Osteoblast (primary cell): ENCODE results near the gene MLANA. TPM values are rescaled to one million over a fixed set of nuclear protein-coding genes. Genes with fewer than 3 reads are reported as not detected.
A peak's percentile ranks its signal among the peaks of the same experiment; 100 is the strongest.

ENCODE experiments used
- DNase-seq: peaks from one replicate; pipeline ENCODE4 v3.0.0; 2011; ENCODE audit warnings: low spot score, mixed read lengths; ENCODE audit not compliant: insufficient read length; ENCODE audit errors: missing footprints
- H2AFZ ChIP-seq: 2 replicates; pipeline ENCODE4 v1.6.0; 2011; ENCODE audit warnings: mild to moderate bottlenecking, low read length
- H3K27ac ChIP-seq: 2 replicates; pipeline ENCODE4 v1.5.1; 2011; ENCODE audit warnings: mild to moderate bottlenecking, low read depth, low read length, moderate library complexity
- H3K27me3 ChIP-seq: 2 replicates; pipeline ENCODE4 v1.6.0; 2012; ENCODE audit warnings: mild to moderate bottlenecking, control low read depth, inconsistent platforms, low read length, moderate library complexity; ENCODE audit not compliant: insufficient read depth
- H3K36me3 ChIP-seq: 2 replicates; pipeline ENCODE4 v1.5.1; 2011; ENCODE audit warnings: mild to moderate bottlenecking, low read length, control low read depth, moderate library complexity; ENCODE audit not compliant: insufficient read depth
- H3K4me1 ChIP-seq: 2 replicates; pipeline ENCODE4 v1.5.1; 2011; ENCODE audit warnings: mild to moderate bottlenecking, low read length, control low read depth, moderate library complexity; ENCODE audit not compliant: insufficient read depth
- H3K4me2 ChIP-seq: 2 replicates; pipeline ENCODE4 v1.6.0; 2011; ENCODE audit warnings: mild to moderate bottlenecking, low read length; ENCODE audit not compliant: insufficient read depth
- H3K4me3 ChIP-seq: fragments of 200-600 bp; sonication (generic); 3 replicates; pipeline ENCODE4 v1.5.1; 2012; ENCODE audit warnings: mild to moderate bottlenecking, low read length, inconsistent platforms; ENCODE audit not compliant: insufficient read depth
- H3K79me2 ChIP-seq: 2 replicates; pipeline ENCODE4 v1.6.0; 2012; ENCODE audit warnings: mild to moderate bottlenecking, low read length, control low read depth, inconsistent platforms; ENCODE audit not compliant: insufficient read depth
- H3K9me3 ChIP-seq: 2 replicates; pipeline ENCODE4 v1.5.1; 2011; ENCODE audit warnings: low read depth, low read length, control low read depth
- H4K20me1 ChIP-seq: 2 replicates; pipeline ENCODE4 v1.6.0; 2012; ENCODE audit warnings: mild to moderate bottlenecking, low read length, control low read depth; ENCODE audit not compliant: insufficient read depth
- total RNA-seq: library from RNA; depleted of rRNA; stranded (reverse); fragments of >200 nt; gene quantifications from 2 replicates; pipeline ENCODE4 v1.2.3, GENCODE V29; 2012
- TF ChIP-seq, protein P1 (sequence below): IDR thresholded peaks from 2 replicates; pipeline ENCODE4 v1.5.1; 2011; ENCODE audit warnings: mild to moderate bottlenecking, low read depth, low read length, moderate library complexity; ENCODE audit errors: extremely low read depth

Gene MLANA
- total RNA-seq, 1 donor = not detected

GRCh38 chr9:5871785-5872184 lies 18.9 kb upstream of the MLANA start:
- H2AFZ ChIP-seq = no peak overlapping the region

DNA sequence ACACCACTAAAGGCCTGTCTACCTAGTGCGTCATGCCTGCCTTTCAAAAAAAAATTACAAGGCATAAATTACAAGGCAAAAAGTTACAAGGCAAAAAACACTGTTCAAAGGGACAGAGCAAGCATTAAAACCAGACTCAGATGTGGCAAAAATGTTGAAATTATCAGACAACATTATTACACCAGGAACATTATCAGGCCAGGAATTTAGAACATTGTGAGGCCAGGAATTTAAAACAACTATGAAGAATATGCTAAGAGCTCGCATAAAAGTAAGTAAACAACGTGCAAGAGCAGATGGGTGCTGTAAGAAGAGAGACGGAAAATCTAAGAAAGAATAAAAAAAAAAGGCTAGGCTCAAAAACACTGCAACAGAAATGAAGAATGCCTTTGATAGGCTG lies 18.2 kb upstream of the MLANA start:
- H3K4me2 ChIP-seq = no peak overlapping the region
- H3K4me1 ChIP-seq = no peaks in the 10 kb centered on the region
- TF ChIP-seq, protein P1, sequence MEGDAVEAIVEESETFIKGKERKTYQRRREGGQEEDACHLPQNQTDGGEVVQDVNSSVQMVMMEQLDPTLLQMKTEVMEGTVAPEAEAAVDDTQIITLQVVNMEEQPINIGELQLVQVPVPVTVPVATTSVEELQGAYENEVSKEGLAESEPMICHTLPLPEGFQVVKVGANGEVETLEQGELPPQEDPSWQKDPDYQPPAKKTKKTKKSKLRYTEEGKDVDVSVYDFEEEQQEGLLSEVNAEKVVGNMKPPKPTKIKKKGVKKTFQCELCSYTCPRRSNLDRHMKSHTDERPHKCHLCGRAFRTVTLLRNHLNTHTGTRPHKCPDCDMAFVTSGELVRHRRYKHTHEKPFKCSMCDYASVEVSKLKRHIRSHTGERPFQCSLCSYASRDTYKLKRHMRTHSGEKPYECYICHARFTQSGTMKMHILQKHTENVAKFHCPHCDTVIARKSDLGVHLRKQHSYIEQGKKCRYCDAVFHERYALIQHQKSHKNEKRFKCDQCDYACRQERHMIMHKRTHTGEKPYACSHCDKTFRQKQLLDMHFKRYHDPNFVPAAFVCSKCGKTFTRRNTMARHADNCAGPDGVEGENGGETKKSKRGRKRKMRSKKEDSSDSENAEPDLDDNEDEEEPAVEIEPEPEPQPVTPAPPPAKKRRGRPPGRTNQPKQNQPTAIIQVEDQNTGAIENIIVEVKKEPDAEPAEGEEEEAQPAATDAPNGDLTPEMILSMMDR = no peak
- H3K4me3 ChIP-seq = no peak overlapping the region
- H3K79me2 ChIP-seq = no peaks in the 10 kb centered on the region
- H3K27ac ChIP-seq = no peak overlapping the region
- no peaks in the 10 kb centered on the region for H3K27me3 ChIP-seq
- DNase-seq = peak; percentile 11
- no peaks in the 10 kb centered on the region for H3K9me3 ChIP-seq
- no peak overlapping the region for H2AFZ ChIP-seq
- H4K20me1 ChIP-seq = no peaks in the 10 kb centered on the region
- H3K36me3 ChIP-seq = no peaks in the 10 kb centered on the region

More at GRCh38 chr9:5871785-5872184, 18.9 kb upstream of the MLANA start:
- H3K79me2 ChIP-seq = no peaks in the 10 kb centered on the region
- H3K9me3 ChIP-seq = no peaks in the 10 kb centered on the region
- no peaks in the 10 kb centered on the region for H3K4me1 ChIP-seq
- no peak overlapping the region for H3K4me2 ChIP-seq
- H3K4me3 ChIP-seq = no peak overlapping the region
- H4K20me1 ChIP-seq = no peaks in the 10 kb centered on the region
- H3K36me3 ChIP-seq = no peaks in the 10 kb centered on the region
- H3K27me3 ChIP-seq = no peaks in the 10 kb centered on the region
- no peak overlapping the region for H3K27ac ChIP-seq
- peak; percentile 13 for DNase-seq
- TF ChIP-seq, protein P1 = no peak

- no peaks in the 10 kb centered on the region for H4K20me1 ChIP-seq
- TF ChIP-seq, protein P1 = no peak
- H2AFZ ChIP-seq = no peak overlapping the region
- no peak overlapping the region for H3K4me2 ChIP-seq
- no peak overlapping the region for H3K27ac ChIP-seq
- no peaks in the 10 kb centered on the region for H3K27me3 ChIP-seq
- no peaks in the 10 kb centered on the region for H3K4me1 ChIP-seq
- no peak overlapping the region for H3K4me3 ChIP-seq
- DNase-seq = no peak
- no peaks in the 10 kb centered on the region for H3K9me3 ChIP-seq
- H3K79me2 ChIP-seq = no peaks in the 10 kb centered on the region
- H3K36me3 ChIP-seq = no peaks in the 10 kb centered on the region
Measured at GRCh38 chr9:5873439-5873838, 17.2 kb upstream of the MLANA start.

DNA sequence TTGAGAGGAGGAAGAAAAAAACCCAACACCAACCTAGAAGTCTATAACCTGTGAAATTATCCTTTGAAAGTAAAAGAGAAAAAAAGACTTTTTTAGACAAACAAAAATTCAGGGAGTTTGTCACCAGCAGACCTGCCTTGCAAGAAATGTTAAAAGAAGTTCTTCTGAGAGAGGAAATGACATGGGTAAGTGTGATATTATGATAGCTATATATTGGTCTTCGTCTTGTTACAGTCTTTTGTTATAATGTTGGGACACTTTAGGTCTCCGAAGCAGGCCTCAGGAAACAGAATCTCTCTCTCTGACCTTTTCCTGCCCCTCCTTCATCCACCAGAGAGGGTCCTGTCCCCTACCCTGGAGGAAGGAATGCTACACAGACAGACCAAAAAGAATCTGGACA lies 16.6 kb upstream of the MLANA start:
- TF ChIP-seq, protein P1 = no peak
- H3K27me3 ChIP-seq = no peaks in the 10 kb centered on the region

More for the DNA sequence above, 16.6 kb upstream of the MLANA start:
- Histone ChIP-seq H3K4me1 (no peaks in the 10 kb centered on the region), H3K27ac (no peak overlapping the region), H4K20me1 (no peaks in the 10 kb centered on the region), H3K36me3 (no peaks in the 10 kb centered on the region), H3K4me2 (no peak overlapping the region), H3K4me3 (no peak overlapping the region), H3K9me3 (no peaks in the 10 kb centered on the region), H2AFZ (no peak overlapping the region), H3K79me2 (no peaks in the 10 kb centered on the region)
- DNase-seq = no peak
